Neural crest cell (in vitro differentiated cells): ENCODE results near the gene CDK5. TPM values are rescaled to one million over a fixed set of nuclear protein-coding genes. Genes with fewer than 3 reads are reported as not detected.

Experiments
- DNase-seq: peaks from one replicate; pipeline ENCODE4 v3.0.0; 2021; ENCODE audit warnings: low read depth, mixed read lengths, low spot score
- H3K27ac Mint-ChIP-seq: one replicate; pipeline ENCODE4 v1.8.0; 2021; ENCODE audit warnings: mild to moderate bottlenecking, mixed read lengths; ENCODE audit not compliant: unreplicated experiment
- H3K27me3 Mint-ChIP-seq: 2 replicates; pipeline ENCODE4 v1.8.0; 2021; ENCODE audit warnings: low read depth, mild to moderate bottlenecking, mixed read lengths
- H3K36me3 Mint-ChIP-seq: 2 replicates; pipeline ENCODE4 v1.8.0; 2021; ENCODE audit warnings: low read depth, mild to moderate bottlenecking, mixed read lengths
- H3K4me1 Mint-ChIP-seq: 2 replicates; pipeline ENCODE4 v1.8.0; 2021; ENCODE audit warnings: mixed read lengths
- H3K4me3 Mint-ChIP-seq: one replicate; pipeline ENCODE4 v1.8.0; 2021; ENCODE audit warnings: mild to moderate bottlenecking, mixed read lengths
- H3K9me3 Mint-ChIP-seq: 2 replicates; pipeline ENCODE4 v1.8.0; 2021; ENCODE audit warnings: mixed read lengths
- total RNA-seq: library from RNA; stranded (reverse); gene quantifications from 2 replicates; pipeline ENCODE4 v1.2.1, GENCODE V29; 2021
- TF ChIP-seq, protein P1 (sequence below): fragments of 200-600 bp; sonication (generic); conservative IDR thresholded peaks from 2 replicates; pipeline ENCODE4 v1.5.0; 2021; ENCODE audit warnings: antibody characterized with exemption, mild to moderate bottlenecking

The CDK5 gene
- total RNA-seq, 1 donor from 2014 or later, result 38.9 TPM

DNA sequence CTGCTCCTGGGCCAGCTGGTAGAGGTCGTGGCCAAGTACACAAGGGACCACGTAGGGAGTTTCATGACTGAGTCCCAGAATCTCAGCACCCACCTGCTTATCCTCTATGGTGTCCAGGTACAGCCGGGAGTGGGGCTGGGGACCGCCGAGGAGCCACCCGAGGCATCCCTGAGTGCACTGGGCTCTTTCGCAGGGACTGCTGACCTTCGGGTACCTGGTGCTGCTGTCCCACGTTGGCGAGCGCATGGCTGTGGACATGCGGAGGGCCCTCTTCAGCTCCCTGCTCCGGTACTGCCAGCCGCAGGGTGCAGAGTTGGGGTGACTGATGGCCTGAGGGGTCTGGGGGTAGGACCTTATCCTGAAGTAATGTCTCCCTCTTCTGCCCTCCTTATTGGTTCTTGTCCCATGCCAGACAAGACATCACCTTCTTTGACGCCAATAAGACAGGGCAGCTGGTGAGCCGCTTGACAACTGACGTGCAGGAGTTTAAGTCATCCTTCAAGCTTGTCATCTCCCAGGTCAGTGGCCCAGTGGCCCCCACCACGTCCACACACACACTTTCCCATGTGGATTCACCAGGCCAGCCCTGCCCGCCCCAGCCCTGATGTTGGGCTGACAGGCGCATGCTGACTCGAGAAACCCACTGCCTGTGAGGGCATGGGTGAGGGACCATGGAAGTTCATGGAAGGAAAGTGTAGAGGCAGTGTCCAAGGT, 23.2 kb downstream of the CDK5 start:
- Mint-ChIP-seq H3K4me1 (no peaks in the 10 kb centered on the region), H3K36me3 (no peaks in the 10 kb centered on the region), H3K4me3 (no peak overlapping the region), H3K9me3 (no peaks in the 10 kb centered on the region), H3K27ac (no peak overlapping the region), H3K27me3 (no peaks in the 10 kb centered on the region)
- TF ChIP-seq, protein P1, sequence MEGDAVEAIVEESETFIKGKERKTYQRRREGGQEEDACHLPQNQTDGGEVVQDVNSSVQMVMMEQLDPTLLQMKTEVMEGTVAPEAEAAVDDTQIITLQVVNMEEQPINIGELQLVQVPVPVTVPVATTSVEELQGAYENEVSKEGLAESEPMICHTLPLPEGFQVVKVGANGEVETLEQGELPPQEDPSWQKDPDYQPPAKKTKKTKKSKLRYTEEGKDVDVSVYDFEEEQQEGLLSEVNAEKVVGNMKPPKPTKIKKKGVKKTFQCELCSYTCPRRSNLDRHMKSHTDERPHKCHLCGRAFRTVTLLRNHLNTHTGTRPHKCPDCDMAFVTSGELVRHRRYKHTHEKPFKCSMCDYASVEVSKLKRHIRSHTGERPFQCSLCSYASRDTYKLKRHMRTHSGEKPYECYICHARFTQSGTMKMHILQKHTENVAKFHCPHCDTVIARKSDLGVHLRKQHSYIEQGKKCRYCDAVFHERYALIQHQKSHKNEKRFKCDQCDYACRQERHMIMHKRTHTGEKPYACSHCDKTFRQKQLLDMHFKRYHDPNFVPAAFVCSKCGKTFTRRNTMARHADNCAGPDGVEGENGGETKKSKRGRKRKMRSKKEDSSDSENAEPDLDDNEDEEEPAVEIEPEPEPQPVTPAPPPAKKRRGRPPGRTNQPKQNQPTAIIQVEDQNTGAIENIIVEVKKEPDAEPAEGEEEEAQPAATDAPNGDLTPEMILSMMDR, result no peak
- no peak for DNase-seq

DNA sequence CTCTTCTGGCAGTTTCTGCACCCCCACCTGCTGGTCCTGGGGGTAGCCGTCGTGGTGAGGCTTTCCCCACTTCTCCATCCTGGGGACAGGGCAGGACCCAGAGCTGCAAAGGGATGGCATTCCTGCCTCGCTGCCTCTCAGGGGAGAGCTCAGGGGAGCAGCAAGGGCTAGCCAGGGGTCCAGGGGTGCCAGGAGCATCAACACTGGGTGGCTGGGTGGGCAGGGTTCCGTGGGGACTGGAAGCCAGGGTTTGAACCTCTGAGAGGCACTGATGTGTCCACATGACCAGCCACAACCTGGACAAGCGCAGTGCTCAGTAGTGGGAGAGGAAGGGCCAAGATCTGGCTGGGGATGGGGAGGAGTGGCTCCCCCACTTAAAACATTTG, 23.8 kb downstream of the CDK5 start:
- TF ChIP-seq, protein P1, result no peak
- Mint-ChIP-seq H3K4me1 (peaks cover 5% of the 10 kb centered on the region), H3K4me3 (no peak overlapping the region), H3K36me3 (no peaks in the 10 kb centered on the region), H3K27ac (no peak overlapping the region), H3K27me3 (no peaks in the 10 kb centered on the region), H3K9me3 (no peaks in the 10 kb centered on the region)
- no peak for DNase-seq

DNA sequence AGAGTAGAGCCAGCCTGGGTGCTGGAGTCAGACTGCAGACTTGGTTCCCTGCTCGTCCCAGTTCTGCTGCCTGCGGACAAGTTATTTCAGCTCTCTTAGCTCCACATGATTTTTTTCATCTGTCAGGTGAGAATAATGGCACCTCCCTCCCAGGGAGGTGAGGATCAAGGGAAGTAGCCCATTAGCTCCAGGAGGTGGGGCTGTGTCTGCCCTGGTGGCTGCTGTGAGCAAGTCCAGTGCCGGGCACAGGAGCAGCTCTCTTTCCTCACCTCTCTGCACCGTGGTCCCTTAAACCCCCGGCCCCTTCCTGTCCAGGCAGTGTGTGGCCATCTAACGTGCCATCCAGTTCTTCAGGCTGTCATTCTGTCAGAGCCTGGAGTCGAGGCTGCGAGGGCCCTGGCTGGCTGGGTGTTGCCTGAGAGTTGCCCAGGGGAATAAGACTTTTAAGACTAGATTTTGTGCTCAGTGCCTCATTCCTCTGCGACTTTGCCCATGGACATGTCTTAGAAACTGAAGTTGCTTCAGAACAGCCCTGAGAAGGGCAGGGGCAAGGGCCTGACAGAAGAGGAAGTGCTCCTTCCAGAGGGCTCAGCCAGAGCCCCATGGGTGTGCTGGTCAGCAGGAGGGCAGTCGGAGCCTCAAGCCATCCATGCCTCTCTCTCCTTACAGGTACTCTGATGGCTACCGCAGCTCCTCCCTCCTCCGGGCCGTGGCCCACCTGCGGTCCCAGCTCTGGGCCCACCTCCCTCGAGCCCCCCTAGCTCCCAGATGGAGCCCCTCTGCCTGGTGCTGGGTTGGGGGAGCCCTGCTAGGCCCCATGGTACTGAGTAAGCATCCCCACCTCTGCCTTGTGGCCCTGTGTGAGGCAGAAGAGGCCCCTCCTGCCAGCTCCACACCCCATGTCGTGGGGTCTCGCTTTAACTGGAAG, 24.5 kb downstream of the CDK5 start:
- H3K4me3 Mint-ChIP-seq, result no peak overlapping the region
- no peaks in the 10 kb centered on the region for H3K27me3 Mint-ChIP-seq
- no peak for DNase-seq
- no peaks in the 10 kb centered on the region for H3K36me3 Mint-ChIP-seq
- TF ChIP-seq, protein P1, result no peak
- H3K9me3 Mint-ChIP-seq, result no peaks in the 10 kb centered on the region
- no peak overlapping the region for H3K27ac Mint-ChIP-seq
- peaks cover 8% of the 10 kb centered on the region for H3K4me1 Mint-ChIP-seq

DNA sequence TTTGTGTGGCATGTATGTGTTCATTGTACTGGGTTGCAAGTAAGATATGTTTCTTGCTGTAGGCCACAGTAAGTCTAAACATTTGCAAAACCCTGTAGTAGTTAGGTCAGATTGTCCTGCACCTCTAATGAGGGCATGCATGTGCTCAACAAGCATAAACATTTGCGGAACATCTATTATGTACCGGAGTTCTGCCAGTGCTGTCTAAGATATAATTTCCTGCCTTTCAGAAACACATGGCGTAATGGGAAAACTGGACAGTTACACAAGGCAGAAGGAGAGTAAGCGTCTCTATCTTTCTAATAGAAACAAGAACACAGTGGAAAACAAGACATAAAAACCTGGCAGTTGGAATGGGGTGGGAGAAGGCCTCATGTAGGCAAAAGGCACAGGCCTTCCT, 26.7 kb downstream of the CDK5 start:
- TF ChIP-seq, protein P1, result no peak
- H3K27ac Mint-ChIP-seq, result no peak overlapping the region
- H3K4me3 Mint-ChIP-seq, result peak overlapping the region; percentile 52
- H3K36me3 Mint-ChIP-seq, result no peaks in the 10 kb centered on the region
- H3K9me3 Mint-ChIP-seq, result no peaks in the 10 kb centered on the region
- H3K4me1 Mint-ChIP-seq, result peaks cover 16% of the 10 kb centered on the region
- peaks cover 8% of the 10 kb centered on the region for H3K27me3 Mint-ChIP-seq
- DNase-seq, result no peak

DNA sequence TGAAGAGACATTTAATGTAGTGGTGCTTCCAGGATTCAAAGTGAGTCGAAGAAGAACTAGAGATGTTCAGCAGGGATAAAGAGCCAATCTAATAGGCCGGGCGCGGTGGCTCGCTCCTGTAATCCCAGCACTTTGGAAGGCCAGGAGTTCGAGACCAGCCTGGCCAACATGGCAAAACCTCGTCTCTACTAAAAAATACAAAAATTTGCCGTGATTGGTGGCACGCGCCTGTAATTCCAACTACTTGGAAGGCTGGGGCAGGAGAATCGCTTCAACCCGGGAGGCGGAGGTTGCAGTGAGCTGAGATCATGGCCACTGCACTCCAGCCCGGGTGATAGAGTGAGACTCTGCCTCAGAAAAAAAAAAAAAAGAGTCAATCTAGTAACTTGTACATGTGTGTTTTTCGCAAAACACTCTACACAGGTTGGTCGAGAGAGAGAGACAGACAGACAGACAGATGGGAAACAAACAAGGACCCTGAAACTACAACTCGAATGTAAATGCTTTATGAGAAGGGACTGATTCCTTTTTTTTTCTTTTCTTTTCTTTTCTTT, 28.7 kb downstream of the CDK5 start:
- H3K27ac Mint-ChIP-seq, result peak overlapping the region; percentile 95
- H3K36me3 Mint-ChIP-seq, result no peaks in the 10 kb centered on the region
- H3K27me3 Mint-ChIP-seq, result peaks cover 8% of the 10 kb centered on the region
- no peak for DNase-seq
- TF ChIP-seq, protein P1, result no peak
- peaks cover 16% of the 10 kb centered on the region for H3K4me1 Mint-ChIP-seq
- no peaks in the 10 kb centered on the region for H3K9me3 Mint-ChIP-seq
- H3K4me3 Mint-ChIP-seq, result peak overlapping the region; percentile 96
